Fibroblast of lung (primary cell): Measurements from ENCODE around the gene PADI6. TPM values are rescaled to one million over a fixed set of nuclear protein-coding genes. Genes with fewer than 3 reads are reported as not detected.

ENCODE experiments used
- DNase-seq, 2 donors: peaks; one replicate each; pipeline versions ENCODE4 v3.0.0 to v3.0.0-alpha.2; 2010; ENCODE audit warnings: low read depth in 2 of 2
- H2AFZ ChIP-seq: 2 replicates; pipeline ENCODE4 v1.5.1; 2012; ENCODE audit warnings: low read length, control low read depth, inconsistent platforms
- H3K27ac ChIP-seq: 2 replicates; pipeline ENCODE4 v1.5.1; 2011; ENCODE audit warnings: low read length, control low read depth; ENCODE audit not compliant: insufficient read depth
- H3K27me3 ChIP-seq: 2 replicates; pipeline ENCODE4 v1.5.1; 2011; ENCODE audit warnings: mild to moderate bottlenecking, low read length; ENCODE audit not compliant: control insufficient read depth, insufficient read depth
- H3K36me3 ChIP-seq: 2 replicates; pipeline ENCODE4 v1.5.1; 2011; ENCODE audit warnings: low read length; ENCODE audit not compliant: control insufficient read depth, insufficient read depth
- H3K4me1 ChIP-seq: 2 replicates; pipeline ENCODE4 v1.5.1; 2011; ENCODE audit warnings: low read length; ENCODE audit not compliant: control insufficient read depth, insufficient read depth; ENCODE audit errors: extremely low read depth
- H3K4me2 ChIP-seq: 2 replicates; pipeline ENCODE4 v1.5.1; 2011; ENCODE audit warnings: low read length, control low read depth; ENCODE audit not compliant: insufficient read depth; ENCODE audit errors: extremely low read depth
- H3K4me3 ChIP-seq, 4 experiments: fragments of 200-600 bp in 1 of 4; sonication (generic) in 1 of 4; replicated peaks in 1 of 4; 2 replicates each; pipeline ENCODE4 v1.5.1; 2011 to 2016; ENCODE audit warnings: low read length in 4 of 4, low read depth in 3 of 4, mild to moderate bottlenecking in 3 of 4, control low read depth in 2 of 4, inconsistent platforms in 1 of 4, mixed read lengths in 1 of 4; ENCODE audit not compliant: insufficient read depth in 1 of 4; ENCODE audit errors: control extremely low read depth in 1 of 4
- H3K79me2 ChIP-seq: 2 replicates; pipeline ENCODE4 v1.5.1; 2012; ENCODE audit warnings: mild to moderate bottlenecking, low read length, inconsistent platforms; ENCODE audit not compliant: control insufficient read depth, insufficient read depth
- H3K9ac ChIP-seq: 2 replicates; pipeline ENCODE4 v1.5.1; 2011; ENCODE audit warnings: mild to moderate bottlenecking, low read length, control low read depth; ENCODE audit not compliant: insufficient read depth
- H3K9me3 ChIP-seq: 2 replicates; pipeline ENCODE4 v1.5.1; 2012; ENCODE audit warnings: low read depth, low read length; ENCODE audit not compliant: control insufficient read depth, insufficient read depth
- H4K20me1 ChIP-seq: 2 replicates; pipeline ENCODE4 v1.5.1; 2011; ENCODE audit warnings: low read length; ENCODE audit not compliant: control insufficient read depth, insufficient read depth; ENCODE audit errors: extremely low read depth
- CTCF ChIP-seq, 2 donors: IDR thresholded peaks in 1 of 2; conservative IDR thresholded peaks in 1 of 2; 1 replicate in 1 of 2; 2 replicates in 1 of 2; pipeline ENCODE4 v1.5.1; 2011 to 2012; ENCODE audit warnings: low read length in 2 of 2, control low read depth in 1 of 2, inconsistent platforms in 1 of 2, low read depth in 1 of 2, mild to moderate bottlenecking in 1 of 2
- EZH2 ChIP-seq: IDR thresholded peaks from 2 replicates; pipeline ENCODE4 v1.5.1; 2012; ENCODE audit warnings: low read length, control low read depth, mild to moderate bottlenecking; ENCODE audit errors: missing control alignments
- polyA plus RNA-seq, 2 donors: library from polyadenylated mRNA; depleted of rRNA in 1 of 2; stranded (reverse) in 1 of 2; unstranded in 1 of 2; fragments of >200 nt; gene quantifications; 2 replicates each; pipeline ENCODE4 v1.2.1, GENCODE V29; 2011 to 2012; ENCODE audit warnings: missing spikeins in 1 of 2
- total RNA-seq: library from RNA; depleted of rRNA; stranded (reverse); fragments of >200 nt; gene quantifications from 2 replicates; pipeline ENCODE4 v1.2.1, GENCODE V29; 2014

PADI6 gene
- total and polyA plus RNA-seq, 2 donors (not counting 1 experiment from before 2014, with no cell fraction given) = not detected

DNA sequence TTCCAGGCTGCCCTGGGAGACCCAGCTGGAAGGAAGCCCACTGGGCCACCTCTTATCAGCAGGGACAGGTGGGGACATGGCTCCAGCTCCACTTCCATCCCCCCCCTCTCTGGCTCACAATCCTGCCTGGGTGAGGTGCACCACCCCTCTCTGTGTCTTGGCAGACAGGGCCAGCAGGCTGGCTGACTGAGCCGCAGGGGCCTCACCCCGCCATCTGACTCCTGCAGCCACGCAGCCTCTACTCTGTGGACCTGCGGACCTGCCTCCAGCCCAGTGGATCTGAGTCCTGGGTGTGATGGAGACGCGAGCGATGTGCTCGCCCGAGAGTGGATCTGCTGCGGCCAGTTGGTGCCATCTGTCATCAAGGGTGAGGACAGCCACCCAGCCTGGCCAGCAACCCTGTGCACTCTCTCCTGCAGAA, 37.4 kb downstream of the PADI6 start:
- Histone ChIP-seq H3K9ac (no peak overlapping the region), H4K20me1 (no peaks in the 10 kb centered on the region), H3K79me2 (no peaks in the 10 kb centered on the region), H3K4me3 (no peak overlapping the region), H3K27me3 (no peaks in the 10 kb centered on the region), H3K4me2 (no peak overlapping the region), H3K36me3 (peaks cover 13% of the 10 kb centered on the region), H3K27ac (no peak overlapping the region), H2AFZ (no peak overlapping the region), H3K4me1 (no peaks in the 10 kb centered on the region), H3K9me3 (no peaks in the 10 kb centered on the region)
- TF ChIP-seq EZH2 (no peak), CTCF (conservative IDR thresholded peaks at IDR 0.05 in 1 of 2, IDR thresholded peaks at IDR 0.05 in 1 of 2; ENCODE audit: low read depth in 1 of 2, low read length in 2 of 2) (no peak)
- DNase-seq = no peak

DNA sequence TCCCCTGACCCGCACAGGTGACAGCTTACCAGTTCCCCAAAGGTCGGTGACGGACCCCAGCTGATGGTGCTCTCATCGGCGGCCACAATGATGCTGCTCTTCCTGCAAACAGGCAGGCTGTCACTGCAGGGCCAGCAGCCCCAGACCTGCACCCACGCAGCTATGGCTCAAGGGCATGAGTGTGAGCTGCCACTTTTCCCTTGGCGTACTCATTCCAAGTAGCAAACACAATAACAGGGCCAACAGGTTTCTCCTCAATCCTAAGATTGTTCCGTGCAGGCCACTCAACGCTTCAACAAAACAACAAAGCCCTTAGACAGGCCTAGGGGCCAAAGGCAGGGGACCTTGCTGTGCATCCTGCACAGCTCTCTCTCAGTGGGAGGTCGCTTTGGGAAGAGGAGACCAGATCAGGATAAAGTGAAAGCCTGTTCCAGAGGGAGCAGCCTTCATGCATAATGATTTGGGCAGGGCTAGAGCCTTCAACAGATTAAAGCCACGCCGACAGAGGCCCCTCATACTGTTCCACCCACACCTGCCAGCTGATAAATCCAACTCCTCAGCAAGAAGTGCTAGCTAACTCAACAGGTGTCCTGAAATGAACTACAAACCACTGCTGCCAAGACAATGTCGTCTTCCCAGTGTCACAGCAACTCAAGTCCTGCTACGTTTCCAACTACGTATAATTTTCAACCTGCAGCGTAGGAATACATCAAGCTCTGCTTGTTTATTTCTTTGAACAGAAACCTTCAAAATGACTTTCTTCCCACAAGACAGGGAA, 40.3 kb downstream of the PADI6 start:
- Histone ChIP-seq H3K4me1 (no peaks in the 10 kb centered on the region), H3K79me2 (no peaks in the 10 kb centered on the region), H3K4me3 (no peak overlapping the region), H3K9ac (no peak overlapping the region), H3K27ac (no peak overlapping the region), H3K9me3 (no peaks in the 10 kb centered on the region), H3K36me3 (peaks cover 14% of the 10 kb centered on the region), H2AFZ (no peak overlapping the region), H4K20me1 (no peaks in the 10 kb centered on the region), H3K27me3 (no peaks in the 10 kb centered on the region), H3K4me2 (no peak overlapping the region)
- no peak for DNase-seq
- TF ChIP-seq EZH2 = no peak
- no peak for TF ChIP-seq CTCF (conservative IDR thresholded peaks at IDR 0.05 in 1 of 2, IDR thresholded peaks at IDR 0.05 in 1 of 2; ENCODE audit: low read depth in 1 of 2, low read length in 2 of 2)

- Histone ChIP-seq H3K27ac (no peak overlapping the region), H3K4me3 (no peak overlapping the region), H3K9ac (no peak overlapping the region), H3K79me2 (no peaks in the 10 kb centered on the region), H3K4me1 (no peaks in the 10 kb centered on the region), H3K36me3 (peaks cover 14% of the 10 kb centered on the region), H3K4me2 (no peak overlapping the region), H4K20me1 (no peaks in the 10 kb centered on the region), H2AFZ (no peak overlapping the region), H3K27me3 (no peaks in the 10 kb centered on the region), H3K9me3 (no peaks in the 10 kb centered on the region)
- DNase-seq = peak in 1 of 2 donors; percentile 42
- no peak for TF ChIP-seq EZH2
- TF ChIP-seq CTCF (conservative IDR thresholded peaks at IDR 0.05 in 1 of 2, IDR thresholded peaks at IDR 0.05 in 1 of 2; ENCODE audit: low read depth in 1 of 2, low read length in 2 of 2) = no peak
These were observed 42.0 kb downstream of the PADI6 start for GRCh38 chr1:17414022-17414421.
